Heart right ventricle (tissue), 16 donors: ENCODE measurements around the gene PSTPIP1. TPM values are rescaled to one million over a fixed set of nuclear protein-coding genes. Genes with fewer than 3 reads are reported as not detected.

Experiments
- ATAC-seq, 8 donors: fragments of 200-7000 bp; cut with Tn5 transposase; one replicate each; pipeline ENCODE4 v1.9.1; 2020; ENCODE audit warnings: mild to moderate bottlenecking in 8 of 8, moderate library complexity in 8 of 8, moderate number of reproducible peaks in 1 of 8
- DNase-seq, 2 donors: peaks; one replicate each; pipeline ENCODE4 v3.0.0-alpha.2; 2020
- H3K27ac ChIP-seq, 10 donors: fragments of 200-600 bp; sonication (generic) in 2 of 10; one replicate each; pipeline versions ENCODE4 v1.5.0 to v1.8.0; 2020 to 2022; ENCODE audit warnings: mild to moderate bottlenecking in 3 of 10
- H3K27me3 ChIP-seq, 7 donors: fragments of 200-600 bp; one replicate each; pipeline ENCODE4 v1.8.0; 2021 to 2022; ENCODE audit warnings: mild to moderate bottlenecking in 2 of 7
- H3K36me3 ChIP-seq, 9 donors: fragments of 200-600 bp; sonication (generic) in 1 of 9; one replicate each; pipeline versions ENCODE4 v1.5.0 to v1.8.0; 2020 to 2022; ENCODE audit warnings: mild to moderate bottlenecking in 2 of 9
- H3K4me1 ChIP-seq, 9 donors: fragments of 200-600 bp; sonication (generic) in 1 of 9; one replicate each; pipeline versions ENCODE4 v1.5.0 to v1.8.0; 2020 to 2022; ENCODE audit warnings: mild to moderate bottlenecking in 4 of 9
- H3K4me3 ChIP-seq, 10 donors: fragments of 200-600 bp; sonication (generic) in 2 of 10; one replicate each; pipeline versions ENCODE4 v1.5.0 to v1.8.0; 2020 to 2022; ENCODE audit warnings: mild to moderate bottlenecking in 7 of 10, moderate library complexity in 2 of 10
- H3K9me3 ChIP-seq, 11 donors: fragments of 200-600 bp in 10 of 11; sonication (generic) in 2 of 11; one replicate each; pipeline versions ENCODE4 v1.5.0 to v1.8.0; 2013 to 2022; ENCODE audit warnings: mild to moderate bottlenecking in 2 of 11, control low read depth in 1 of 11, moderate library complexity in 1 of 11
- CTCF ChIP-seq, 9 donors: fragments of 200-600 bp; sonication (generic) in 2 of 9; IDR thresholded peaks; one replicate each; pipeline versions ENCODE4 v1.5.0 to v1.8.0; 2021 to 2022; ENCODE audit warnings: antibody characterized with exemption in 9 of 9, mild to moderate bottlenecking in 5 of 9, moderate library complexity in 1 of 9
- whole genome bisulfite sequencing, 2 donors: extraction: QIAGEN DNeasy Blood & Tissue Kit; methylation state at CpG; one replicate each; pipeline ENCODE4 v1.1.7; 2013; ENCODE audit warnings: inconsistent platforms in 1 of 2; 5-methylcytosine and 5-hydroxymethylcytosine counted together
- intact Hi-C, 10 donors: fragments of 100-400 bp; cut with DNase I; formaldehyde crosslinking; loops; one replicate each; pipeline versions ENCODE4 v1.11.1 to v1.14.2; 2022
- polyA plus RNA-seq, 2 donors: library from polyadenylated mRNA; stranded (reverse); fragments of 200-250 nt; gene quantifications; one replicate each; pipeline ENCODE4 v1.2.3, GENCODE V29; 2013
- total RNA-seq, 10 donors: library from RNA; stranded (reverse); fragmentation: NEBNext Ultra II Directional in 3 of 10; extraction: Animal tissue kit (Norgen Biotek cat#: 25700) in 3 of 10; gene quantifications; one replicate each; pipeline versions ENCODE4 v1.2.1 to v1.2.4, GENCODE V29; 2021 to 2023
- donor health status: Arrhythmogenic right ventricular cardiomyopathy.
- donor health status: ischemic (EF 13 %, LVEDD 7.1; RV severe dilation, severe dysfunction).
- donor health status: healthy with polysubstance abuse.
- donor health status: DM: no; HTN: yes; CAD: no.
- donor health status: DM: no; HTN: no; CAD: no.
- donor health status: ischemic (EF 25% LVEDD 6.9; RV normal size, moderate dysfunction).
- donor health status: ischemic (EF 25% LVEDD 5.7; RV mildly dilated, moderate dysfunction).
- donor health status: healthy.
- donor health status: DM: yes; HTN: yes; CAD: no.
- donor health status: Ischemic cardiomyopathy.
- donor health status: ischemic (EF 35%, LVEDD 5.7; RV mildly dilated, moderate dysfunction).
- donor health status: nonischemic (EF 11% LVEDD 7.7; RV severe dilation, severe dysfunction).
- donor health status: DM: yes; HTN: yes; CAD: no.
- donor health status: PGD.
- donor health status: ischemic (EF 29% LVEDD 5.4; RV normal size, mild dysfunction).
- donor health status: nonischemic (EF 23%, LVEDD 6.1; RV moderate dilation, normal function).

The PSTPIP1 gene
- total and polyA plus RNA-seq, 12 donors, result 1.3 to 10.4 (median 2.9) TPM; not detected in 1

- Histone ChIP-seq H3K27me3 (no peaks in the 10 kb centered on the region), H3K27ac (no peak overlapping the region), H3K4me1 (peaks cover 0 to 33% (median 7%) of the 10 kb centered on the region in 9 donors), H3K9me3 (peaks cover 0 to 48% (median 0%) of the 10 kb centered on the region in 11 donors), H3K36me3 (peaks cover 0 to 56% (median 0%) of the 10 kb centered on the region in 9 donors), H3K4me3 (no peak overlapping the region)
- WGBS, 2 donors, result 46% methylated on average over 5 of the region's 5 CpGs; no CpG with 5 or more reads in 1 of the 2 donors
- TF ChIP-seq CTCF (IDR thresholded peaks at IDR 0.05), result no peak
- ATAC-seq (peak in 1 of 8 donors; percentile 67), DNase-seq (peak in 1 of 2 donors; percentile 4)
- intact Hi-C loops, result loop anchor here in 1 of 10 donors (10.0 kb wide), 1 partner anchor 506 kb away; no protein-coding TSS in a partner anchor
These were observed 44.2 kb downstream of the PSTPIP1 start for GRCh38 chr15:77039217-77039533.

GRCh38 chr15:77039848-77040247, 44.9 kb downstream of the PSTPIP1 start:
- TF ChIP-seq CTCF (IDR thresholded peaks at IDR 0.05), result no peak
- 79% methylated on average over 8 of the region's 8 CpGs; no CpG with 5 or more reads in 1 of the 2 donors for WGBS, 2 donors

GRCh38 chr15:77040673-77041072, 45.7 kb downstream of the PSTPIP1 start:
- ATAC-seq (no peak), DNase-seq (no peak)
- intact Hi-C loops, result no loop called here
- no peak for TF ChIP-seq CTCF (IDR thresholded peaks at IDR 0.05)
- no peak overlapping the region for H3K4me3 ChIP-seq
- H3K4me1 ChIP-seq, result peaks cover 0 to 39% (median 19%) of the 10 kb centered on the region in 9 donors
- no peaks in the 10 kb centered on the region for H3K27me3 ChIP-seq
- peaks cover 0 to 48% (median 0%) of the 10 kb centered on the region in 11 donors for H3K9me3 ChIP-seq
- no peak overlapping the region for H3K27ac ChIP-seq
- 84 to 91% methylated on average over 5 of the region's 5 CpGs for WGBS, 2 donors
- H3K36me3 ChIP-seq, result peaks cover 0 to 64% (median 0%) of the 10 kb centered on the region in 9 donors

More at GRCh38 chr15:77039848-77040247, 44.9 kb downstream of the PSTPIP1 start:
- no peaks in the 10 kb centered on the region for H3K27me3 ChIP-seq
- intact Hi-C loops, result loop anchor here in 1 of 10 donors (10.0 kb wide), 1 partner anchor 505 kb away; no protein-coding TSS in a partner anchor
- H3K4me1 ChIP-seq, result peaks cover 0 to 38% (median 13%) of the 10 kb centered on the region in 9 donors
- peak overlapping the region in 1 of 10 donors; percentile 4 for H3K27ac ChIP-seq
- peaks cover 0 to 48% (median 0%) of the 10 kb centered on the region in 11 donors for H3K9me3 ChIP-seq
- ATAC-seq, result no peak
- peaks cover 0 to 59% (median 0%) of the 10 kb centered on the region in 9 donors for H3K36me3 ChIP-seq
- DNase-seq, result no peak
- no peak overlapping the region for H3K4me3 ChIP-seq

GRCh38 chr15:77042245-77042919, 47.5 kb downstream of the PSTPIP1 start:
- Histone ChIP-seq H3K4me3 (no peak overlapping the region), H3K27ac (no peak overlapping the region), H3K27me3 (no peaks in the 10 kb centered on the region), H3K36me3 (peaks cover 0 to 81% (median 5%) of the 10 kb centered on the region in 9 donors), H3K9me3 (peaks cover 0 to 46% (median 0%) of the 10 kb centered on the region in 11 donors), H3K4me1 (peaks cover 0 to 39% (median 19%) of the 10 kb centered on the region in 9 donors)
- 84% methylated on average over 8 of the region's 8 CpGs for WGBS, 2 donors
- DNase-seq, result no peak
- no peak for TF ChIP-seq CTCF (IDR thresholded peaks at IDR 0.05)
- intact Hi-C loops, result loop anchor here in 1 of 10 donors (2.0 kb wide), 1 partner anchor 16 kb away; no protein-coding TSS in a partner anchor
- ATAC-seq, result no peak
